OCI-LY3 (cell line): Measurements from ENCODE around the gene ARHGEF38.

Experiments used
- H2AFZ ChIP-seq: fragments of 200-600, 300-600 bp; shearing (Covaris generic); 2 replicates; pipeline ENCODE4 v1.6.0; 2014; ENCODE audit warnings: antibody characterized with exemption, low read depth, low read length
- H3K27ac ChIP-seq: fragments of 200-600, 300-600 bp; sonication (generic); 2 replicates; pipeline ENCODE4 v1.5.1; 2014; ENCODE audit warnings: mild to moderate bottlenecking, low read length, moderate library complexity, mixed read lengths
- H3K27me3 ChIP-seq: fragments of 200-600, 300-600 bp; sonication (generic); 2 replicates; pipeline ENCODE4 v1.6.1; 2014; ENCODE audit warnings: low read depth, low read length, mixed read lengths
- H3K36me3 ChIP-seq: fragments of 200-600, 300-600 bp; sonication (generic); replicated peaks from 2 replicates; pipeline ENCODE3; 2014; ENCODE audit warnings: low read depth, low read length, mixed read lengths
- H3K4me1 ChIP-seq: fragments of 300-600, 200-600 bp; sonication (generic); 2 replicates; pipeline ENCODE4 v1.6.1; 2014; ENCODE audit warnings: low read length, mixed read lengths
- H3K4me2 ChIP-seq: fragments of 200-600, 300-600 bp; sonication (generic); 2 replicates; pipeline ENCODE4 v1.6.1; 2014; ENCODE audit warnings: low read length, mixed read lengths
- H3K4me3 ChIP-seq: fragments of 300-600, 200-600 bp; sonication (generic); 2 replicates; pipeline ENCODE4 v1.5.1; 2014; ENCODE audit warnings: antibody characterized with exemption, mild to moderate bottlenecking, low read length, moderate library complexity
- H3K79me2 ChIP-seq: fragments of 300-600, 200-600 bp; shearing (Covaris generic); 2 replicates; pipeline ENCODE4 v1.6.1; 2014; ENCODE audit warnings: mild to moderate bottlenecking, low read length, mixed read lengths
- H3K9ac ChIP-seq: fragments of 300-600, 200-600 bp; shearing (Covaris generic); 2 replicates; pipeline ENCODE4 v1.6.0; 2014; ENCODE audit warnings: mild to moderate bottlenecking, low read length, moderate library complexity
- H3K9me3 ChIP-seq: fragments of 200-600, 300-600 bp; shearing (Covaris generic); 2 replicates; pipeline ENCODE4 v1.6.1; 2014; ENCODE audit warnings: low read length, mixed read lengths; ENCODE audit not compliant: insufficient read depth
- H4K20me1 ChIP-seq: fragments of 200-600, 300-600 bp; sonication (generic); 2 replicates; pipeline ENCODE4 v1.6.1; 2016; ENCODE audit warnings: low read length, mixed read lengths; ENCODE audit not compliant: insufficient read depth
- EZH2phosphoT487 ChIP-seq: fragments of 200-600 bp; shearing (Covaris generic); IDR thresholded peaks from 2 replicates; pipeline ENCODE4 v1.6.1; 2018; ENCODE audit warnings: antibody characterized with exemption, mixed run types, low read depth
- TF ChIP-seq, protein P1 (sequence below): fragments of 200-600, 300-600 bp; sonication (generic); IDR thresholded peaks from 2 replicates; pipeline ENCODE4 v1.5.1; 2014; ENCODE audit warnings: antibody characterized with exemption, low read length, low read depth

Gene ARHGEF38

GRCh38 chr4:105657117-105657765 lies 104.8 kb downstream of the ARHGEF38 start:
- H3K4me3 ChIP-seq = no peak overlapping the region

GRCh38 chr4:105659190-105659589 lies 106.8 kb downstream of the ARHGEF38 start:
- Histone ChIP-seq H3K9ac (no peak overlapping the region), H3K27ac (no peak overlapping the region), H4K20me1 (no peaks in the 10 kb centered on the region), H3K27me3 (no peaks in the 10 kb centered on the region), H3K36me3 (no peaks in the 10 kb centered on the region), H3K79me2 (no peaks in the 10 kb centered on the region), H2AFZ (no peak overlapping the region; the same call in 1 of the 2 replicates), H3K9me3 (no peaks in the 10 kb centered on the region), H3K4me3 (no peak overlapping the region), H3K4me2 (no peak overlapping the region), H3K4me1 (peaks cover 17% of the 10 kb centered on the region)
- TF ChIP-seq, protein P1, sequence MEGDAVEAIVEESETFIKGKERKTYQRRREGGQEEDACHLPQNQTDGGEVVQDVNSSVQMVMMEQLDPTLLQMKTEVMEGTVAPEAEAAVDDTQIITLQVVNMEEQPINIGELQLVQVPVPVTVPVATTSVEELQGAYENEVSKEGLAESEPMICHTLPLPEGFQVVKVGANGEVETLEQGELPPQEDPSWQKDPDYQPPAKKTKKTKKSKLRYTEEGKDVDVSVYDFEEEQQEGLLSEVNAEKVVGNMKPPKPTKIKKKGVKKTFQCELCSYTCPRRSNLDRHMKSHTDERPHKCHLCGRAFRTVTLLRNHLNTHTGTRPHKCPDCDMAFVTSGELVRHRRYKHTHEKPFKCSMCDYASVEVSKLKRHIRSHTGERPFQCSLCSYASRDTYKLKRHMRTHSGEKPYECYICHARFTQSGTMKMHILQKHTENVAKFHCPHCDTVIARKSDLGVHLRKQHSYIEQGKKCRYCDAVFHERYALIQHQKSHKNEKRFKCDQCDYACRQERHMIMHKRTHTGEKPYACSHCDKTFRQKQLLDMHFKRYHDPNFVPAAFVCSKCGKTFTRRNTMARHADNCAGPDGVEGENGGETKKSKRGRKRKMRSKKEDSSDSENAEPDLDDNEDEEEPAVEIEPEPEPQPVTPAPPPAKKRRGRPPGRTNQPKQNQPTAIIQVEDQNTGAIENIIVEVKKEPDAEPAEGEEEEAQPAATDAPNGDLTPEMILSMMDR = no peak
- no peak for TF ChIP-seq EZH2phosphoT487

More at GRCh38 chr4:105657117-105657765, 104.8 kb downstream of the ARHGEF38 start:
- no peak overlapping the region for H3K9ac ChIP-seq
- no peaks in the 10 kb centered on the region for H4K20me1 ChIP-seq
- no peaks in the 10 kb centered on the region for H3K9me3 ChIP-seq
- peaks cover 11% of the 10 kb centered on the region for H3K4me1 ChIP-seq
- no peaks in the 10 kb centered on the region for H3K27me3 ChIP-seq
- no peaks in the 10 kb centered on the region for H3K79me2 ChIP-seq
- H3K27ac ChIP-seq = no peak overlapping the region
- no peaks in the 10 kb centered on the region for H3K36me3 ChIP-seq
- H3K4me2 ChIP-seq = no peak overlapping the region
- H2AFZ ChIP-seq = no peak overlapping the region
- TF ChIP-seq, protein P1 = no peak
- no peak for TF ChIP-seq EZH2phosphoT487

GRCh38 chr4:105661028-105661427 lies 108.6 kb downstream of the ARHGEF38 start:
- TF ChIP-seq EZH2phosphoT487 = no peak
- TF ChIP-seq, protein P1 = no peak
- Histone ChIP-seq H4K20me1 (no peaks in the 10 kb centered on the region), H3K36me3 (no peaks in the 10 kb centered on the region), H3K9ac (no peak overlapping the region), H3K27me3 (no peaks in the 10 kb centered on the region), H2AFZ (no peak overlapping the region), H3K4me3 (no peak overlapping the region), H3K4me2 (no peak overlapping the region), H3K27ac (no peak overlapping the region), H3K4me1 (peaks cover 17% of the 10 kb centered on the region), H3K9me3 (no peaks in the 10 kb centered on the region), H3K79me2 (no peaks in the 10 kb centered on the region)

DNA sequence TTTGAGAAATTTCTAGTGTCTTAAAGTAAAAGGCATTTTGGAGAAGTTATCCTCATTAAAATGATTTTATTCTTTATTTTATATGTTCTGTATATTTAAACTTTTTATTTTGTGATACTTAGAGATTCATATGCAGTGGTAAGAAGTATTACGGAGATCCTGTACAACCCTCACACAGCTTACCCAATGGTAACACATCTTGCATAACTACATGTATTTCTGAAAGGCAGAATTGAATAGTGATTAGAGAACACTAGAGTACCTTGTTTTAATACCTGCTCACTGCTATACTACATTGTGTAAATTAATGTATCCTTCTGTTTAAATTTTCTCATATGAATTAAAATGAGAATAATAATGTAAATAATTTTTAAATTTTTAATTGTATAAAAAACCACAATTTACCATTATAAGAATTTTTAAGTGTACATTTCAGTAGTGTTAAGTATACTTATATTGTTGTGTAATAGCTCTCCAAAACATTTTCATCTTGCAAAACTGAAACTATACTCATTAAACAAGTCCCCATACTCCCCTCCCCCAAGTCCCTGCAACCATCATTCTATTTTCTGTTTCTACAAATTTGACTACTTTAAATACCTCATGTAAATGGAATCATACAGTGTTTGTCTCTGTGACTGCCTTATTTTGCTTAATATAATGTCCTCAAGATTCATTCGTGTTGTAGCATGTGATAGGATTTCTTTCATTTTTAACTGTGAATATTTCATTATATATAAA lies 110.7 kb downstream of the ARHGEF38 start:
- peak overlapping the region; percentile 46; the same call in 1 of the 2 replicates for H3K4me2 ChIP-seq
- H4K20me1 ChIP-seq = no peaks in the 10 kb centered on the region
- H2AFZ ChIP-seq = peak overlapping the region; percentile 57; the same call in 1 of the 2 replicates
- H3K79me2 ChIP-seq = no peaks in the 10 kb centered on the region
- no peak overlapping the region for H3K9ac ChIP-seq
- H3K27ac ChIP-seq = no peak overlapping the region
- TF ChIP-seq EZH2phosphoT487 = no peak
- TF ChIP-seq, protein P1 = no peak
- no peaks in the 10 kb centered on the region for H3K36me3 ChIP-seq
- no peak overlapping the region; the same call in 1 of the 2 replicates for H3K4me3 ChIP-seq
- no peaks in the 10 kb centered on the region for H3K9me3 ChIP-seq
- peaks cover 17% of the 10 kb centered on the region for H3K4me1 ChIP-seq
- no peaks in the 10 kb centered on the region for H3K27me3 ChIP-seq
